HG03139 (cell line): ENCODE measurements around the gene NR3C2.
A peak's percentile ranks its signal among the peaks of the same experiment; 100 is the strongest.

Experiments
- ATAC-seq: cut with Tn5 transposase; IDR thresholded peaks from one replicate; pipeline ENCODE4 v1.9.1; 2021; ENCODE audit not compliant: unreplicated experiment

The NR3C2 gene

GRCh38 chr4:148441986-148442831 is at the start of gene NR3C2:
Gene NR3C2 (minus strand): TSS chr4:148442414.
- peak; percentile 99 for ATAC-seq

GRCh38 chr4:148487181-148487580 is 45.0 kb upstream of the NR3C2 start:
- no peak for ATAC-seq

DNA sequence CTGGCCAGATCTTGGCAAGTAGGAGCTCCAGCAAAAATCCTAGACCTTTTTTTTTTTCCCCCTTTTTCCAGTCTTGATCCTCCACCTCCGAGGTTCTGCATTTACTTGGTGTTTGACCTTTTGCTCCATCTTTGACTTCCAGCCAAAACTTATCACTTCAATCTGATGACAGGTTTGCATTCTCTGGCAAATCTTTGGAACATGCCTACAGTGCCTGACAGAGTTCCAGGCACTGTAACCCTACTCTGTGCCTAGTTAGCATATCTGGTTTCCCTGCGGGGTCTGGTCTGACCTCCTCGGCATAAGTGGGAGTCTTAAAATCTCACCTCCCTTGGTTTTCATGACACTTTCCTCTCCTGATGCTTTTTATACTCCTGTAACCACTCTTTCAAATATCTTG is 39.4 kb upstream of the NR3C2 start:
- no peak for ATAC-seq

- ATAC-seq = no peak
Measured at GRCh38 chr4:148477276-148477675, 35.1 kb upstream of the NR3C2 start.

GRCh38 chr4:148469938-148470337 is 27.7 kb upstream of the NR3C2 start:
- ATAC-seq = no peak

DNA sequence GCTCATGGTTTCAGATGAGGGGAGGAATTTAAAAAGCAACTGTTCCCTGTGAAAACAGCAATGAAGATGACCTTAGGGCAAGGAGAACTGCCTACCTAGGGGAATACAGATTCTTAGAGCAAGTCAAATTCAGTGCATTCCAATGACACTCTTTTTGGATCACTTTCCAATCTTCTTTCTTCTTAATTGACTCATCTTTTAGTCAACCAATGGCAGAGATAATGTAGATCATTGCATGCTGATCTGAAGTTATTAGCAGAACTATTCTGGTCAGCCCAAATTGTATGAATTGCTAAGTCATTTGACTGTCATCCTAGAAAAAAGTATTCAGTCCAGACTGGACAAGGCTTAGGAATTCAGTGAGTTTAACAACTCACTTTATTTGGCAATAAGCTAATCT is 12.6 kb upstream of the NR3C2 start:
- ATAC-seq = no peak

GRCh38 chr4:148453833-148454232 is 11.6 kb upstream of the NR3C2 start:
- ATAC-seq = no peak

- ATAC-seq = no peak
Measured at GRCh38 chr4:148452970-148453369, 10.8 kb upstream of the NR3C2 start.

DNA sequence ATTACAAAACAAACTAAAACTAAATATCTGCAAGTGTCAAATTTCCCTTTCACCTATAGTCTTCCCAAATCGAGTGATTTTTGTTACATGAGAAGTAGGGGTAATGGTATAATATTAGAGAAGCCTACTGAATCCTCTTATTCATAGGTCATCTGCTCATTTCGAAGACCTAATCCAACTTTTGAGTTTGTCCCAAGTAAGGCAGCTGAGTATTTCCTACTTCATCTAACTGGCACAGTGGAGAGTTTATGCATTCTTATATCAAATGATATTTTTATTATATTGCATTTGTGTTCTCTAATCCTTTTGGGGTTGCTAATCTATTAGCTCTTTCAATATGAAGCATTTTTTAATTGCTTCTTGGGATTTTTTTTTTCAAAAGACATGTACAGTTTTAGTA is 7.7 kb upstream of the NR3C2 start:
- ATAC-seq = no peak

DNA sequence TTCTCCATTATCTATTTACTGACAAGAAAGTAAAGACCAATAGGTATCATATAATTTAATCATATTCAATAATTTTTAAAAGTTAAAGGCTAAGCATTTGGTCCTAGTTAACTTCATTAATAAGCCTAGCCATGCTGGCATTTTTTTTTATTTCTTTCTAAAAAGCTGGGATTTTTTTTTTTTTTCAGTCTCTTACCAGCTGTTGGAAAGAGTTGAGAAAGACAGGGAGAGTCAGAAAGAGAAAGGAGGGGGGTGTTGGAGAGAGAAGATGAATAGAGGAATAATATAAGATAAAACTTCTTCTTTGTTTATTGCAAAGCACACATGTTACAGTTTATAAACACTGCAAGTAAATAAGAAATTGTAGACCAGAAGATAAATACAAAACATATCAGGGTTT is 5.9 kb upstream of the NR3C2 start:
- ATAC-seq = no peak

DNA sequence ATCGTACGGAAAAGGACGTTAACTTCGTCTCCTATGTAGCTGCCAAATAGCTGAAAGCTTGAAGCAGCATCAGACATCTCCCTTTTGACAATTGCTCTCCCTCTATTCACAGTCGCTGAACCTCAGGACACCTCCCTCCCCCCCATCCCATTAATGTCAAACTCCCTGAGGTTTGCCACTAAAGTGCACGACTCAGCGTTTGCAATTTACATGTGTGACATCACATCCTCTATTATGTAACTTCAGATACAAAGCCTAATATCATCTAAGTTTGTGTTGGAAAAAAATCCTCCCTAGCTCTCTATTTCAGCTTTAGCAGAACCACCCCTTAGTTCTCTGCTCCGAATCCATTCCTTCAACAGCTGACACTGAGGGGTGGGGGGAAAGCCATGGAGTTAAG is 5.5 kb upstream of the NR3C2 start:
- ATAC-seq = no peak

GRCh38 chr4:148445860-148446330 is 3.7 kb upstream of the NR3C2 start:
- ATAC-seq = no peak

DNA sequence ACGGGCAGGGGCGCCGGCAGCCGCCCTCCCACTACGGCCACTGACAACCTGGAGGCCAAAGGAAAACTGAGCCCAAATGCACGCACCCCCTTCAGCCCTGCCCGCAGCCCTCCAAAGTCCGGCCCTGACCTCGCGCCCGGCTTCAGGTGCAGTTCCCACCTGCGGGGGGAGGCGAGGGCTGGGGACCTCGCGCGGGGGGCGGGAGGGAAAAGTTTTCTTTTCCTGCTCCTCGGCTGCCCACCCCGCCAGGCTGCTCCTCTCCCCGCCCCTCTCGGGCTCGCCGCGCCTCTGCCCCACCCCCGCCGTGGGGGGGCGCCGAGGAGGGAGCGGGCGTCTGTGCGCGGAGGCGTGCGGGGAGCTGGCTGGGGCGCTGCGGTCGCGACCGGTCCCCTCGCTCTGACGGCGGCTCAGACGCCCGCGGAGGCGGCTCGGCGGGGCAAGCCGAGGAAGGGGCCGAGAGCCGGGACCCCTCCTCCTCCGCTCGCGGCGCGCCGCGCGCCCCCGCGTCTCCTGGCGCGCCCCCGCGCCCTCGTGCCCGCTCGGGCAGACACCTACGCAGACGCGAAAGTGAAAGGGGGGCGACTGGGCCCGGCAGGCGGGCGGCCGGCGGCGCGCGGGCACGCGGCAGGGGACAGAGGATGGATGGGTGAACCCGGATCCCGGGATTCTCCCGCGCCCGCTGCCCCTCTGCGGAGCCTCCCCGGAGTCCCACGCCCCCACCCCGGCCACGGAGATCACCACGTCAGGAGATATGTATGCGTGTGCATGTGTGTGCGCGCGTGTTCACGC is 3.1 kb upstream of the NR3C2 start:
- no peak for ATAC-seq

- no peak for ATAC-seq
Measured at GRCh38 chr4:148444296-148445070, 2.3 kb upstream of the NR3C2 start.

- ATAC-seq = no peak
Measured at GRCh38 chr4:148443512-148444295, 1.5 kb upstream of the NR3C2 start.

DNA sequence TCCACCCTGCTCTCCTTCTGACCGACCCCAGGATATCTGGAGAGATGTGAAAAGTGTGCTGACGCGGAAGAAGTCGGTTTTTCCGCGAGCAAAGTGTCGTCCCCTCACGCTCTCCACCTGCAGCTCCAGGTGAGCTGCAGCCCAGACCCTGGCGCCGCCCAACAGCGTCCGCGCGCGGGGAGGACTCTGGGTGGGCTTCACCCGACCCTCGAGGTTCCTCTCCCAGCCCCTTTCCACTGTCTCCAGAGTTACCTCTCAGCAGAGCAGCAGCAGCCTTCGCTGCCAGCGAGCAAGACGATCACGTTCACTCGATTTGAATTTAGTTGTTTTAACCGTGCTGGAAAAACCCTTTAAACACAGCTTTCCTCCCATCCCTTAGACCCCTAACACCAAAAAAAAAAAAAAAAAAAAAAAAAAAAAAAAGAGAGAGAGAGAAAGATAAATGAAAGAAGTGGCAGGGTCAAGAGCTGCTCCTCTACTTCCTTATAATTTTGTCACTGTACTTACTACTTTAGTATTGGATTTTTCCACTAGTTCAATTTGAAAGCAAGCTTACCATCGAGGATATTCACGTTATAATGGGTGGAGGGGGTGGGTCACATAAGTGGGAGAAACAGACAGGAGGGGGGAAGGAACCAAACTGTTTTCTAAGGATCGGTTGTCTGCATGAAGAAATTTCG is 758 bp upstream of the NR3C2 start:
- ATAC-seq = no peak

DNA sequence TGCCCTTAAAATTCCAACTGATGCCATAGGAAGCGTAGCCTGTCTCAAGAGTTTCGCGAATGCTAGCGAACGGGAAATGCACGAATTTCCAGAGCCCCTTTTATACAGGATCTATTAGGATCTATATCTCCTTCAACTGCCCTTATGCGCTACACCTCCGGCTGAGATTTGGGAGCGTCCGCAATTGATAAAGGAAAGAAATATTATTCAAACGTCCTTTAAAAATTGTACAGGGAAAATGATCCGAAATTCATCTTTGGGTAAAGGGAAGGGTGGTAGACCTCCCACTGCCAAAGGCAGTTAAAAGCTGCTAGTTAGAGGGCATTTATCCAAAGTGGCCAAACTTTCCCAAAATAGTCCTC is 609 bp downstream of the NR3C2 start:
- no peak for ATAC-seq

- ATAC-seq = no peak
Measured at GRCh38 chr4:148438047-148438446, 4.2 kb downstream of the NR3C2 start.

DNA sequence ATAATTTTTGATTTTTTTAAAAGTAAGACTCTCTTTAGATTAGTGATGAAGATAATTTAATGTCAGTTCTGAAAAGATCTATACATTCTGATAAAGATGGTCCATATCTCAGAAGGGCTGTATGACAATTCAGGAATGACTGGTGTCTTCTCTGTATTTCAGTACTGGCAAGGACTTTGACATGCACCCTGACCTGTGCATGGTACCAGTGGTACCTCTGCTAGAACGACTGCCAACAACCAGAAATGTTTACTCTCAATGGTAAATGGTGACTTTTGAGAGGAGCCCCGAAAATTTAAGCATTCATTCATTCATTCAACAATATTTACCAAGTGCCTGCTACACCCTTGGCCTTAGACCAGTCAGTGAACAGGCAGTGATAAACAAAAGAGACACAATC is 4.8 kb downstream of the NR3C2 start:
- ATAC-seq = no peak

GRCh38 chr4:148436512-148436911 is 5.7 kb downstream of the NR3C2 start:
- ATAC-seq = no peak
